Heart left ventricle (tissue), 16 donors: ENCODE data around the gene ZYX. TPM values are rescaled to one million over a fixed set of nuclear protein-coding genes. Genes with fewer than 3 reads are reported as not detected.

Experiments used
- ATAC-seq, 4 donors: fragments of 200-7000 bp; cut with Tn5 transposase; one replicate each; pipeline ENCODE4 v1.9.1; 2020 to 2022; ENCODE audit warnings: moderate library complexity in 4 of 4, mild to moderate bottlenecking in 3 of 4, moderate number of reproducible peaks in 1 of 4
- DNase-seq, 5 donors: peaks; one replicate each; pipeline ENCODE4 v3.0.0-alpha.2; 2020
- H3K27ac ChIP-seq, 12 donors: fragments of 200-600 bp; sonication (generic) in 4 of 12; one replicate each; pipeline versions ENCODE4 v1.5.0 to v1.8.0; 2016 to 2022; ENCODE audit warnings: mild to moderate bottlenecking in 2 of 12
- H3K27me3 ChIP-seq, 9 donors: fragments of 200-600 bp; sonication (generic) in 2 of 9; one replicate each; pipeline versions ENCODE4 v1.5.1 to v1.8.0; 2016 to 2022; ENCODE audit warnings: mild to moderate bottlenecking in 3 of 9
- H3K36me3 ChIP-seq, 9 donors: fragments of 200-600 bp; sonication (generic) in 2 of 9; one replicate each; pipeline versions ENCODE4 v1.5.0 to v1.8.0; 2018 to 2022; ENCODE audit warnings: mild to moderate bottlenecking in 2 of 9
- H3K4me1 ChIP-seq, 12 donors: fragments of 200-600 bp; sonication (generic) in 4 of 12; one replicate each; pipeline versions ENCODE4 v1.5.0 to v1.8.0; 2016 to 2022; ENCODE audit warnings: mild to moderate bottlenecking in 3 of 12
- H3K4me3 ChIP-seq, 12 donors: fragments of 200-600 bp; sonication (generic) in 4 of 12; one replicate each; pipeline versions ENCODE4 v1.5.0 to v1.8.0; 2017 to 2022; ENCODE audit warnings: mild to moderate bottlenecking in 9 of 12, moderate library complexity in 4 of 12
- H3K9me3 ChIP-seq, 12 donors: fragments of 200-600 bp; sonication (generic) in 4 of 12; one replicate each; pipeline versions ENCODE4 v1.5.0 to v1.8.0; 2016 to 2022; ENCODE audit warnings: mild to moderate bottlenecking in 1 of 12
- POLR2A ChIP-seq, 2 donors: fragments of 450-650 bp; IDR thresholded peaks; one replicate each; pipeline ENCODE4 v1.6.1; 2017; ENCODE audit warnings: antibody characterized with exemption in 2 of 2, mild to moderate bottlenecking in 2 of 2, moderate library complexity in 2 of 2
- WGBS, 4 donors: extraction: QIAGEN DNeasy Blood & Tissue Kit in 2 of 4; methylation state at CpG; one replicate each; pipeline versions ENCODE4 v1.1.5 to v1.1.7; 2013 to 2018; 5-methylcytosine and 5-hydroxymethylcytosine counted together
- intact Hi-C, 10 donors: fragments of 100-400 bp; cut with DNase I; formaldehyde crosslinking; loops; one replicate each; pipeline versions ENCODE4 v1.11.1 to v1.14.2; 2022
- polyA plus RNA-seq, 2 donors: library from polyadenylated mRNA; stranded (reverse); fragments of 200-250 nt; gene quantifications; one replicate each; pipeline ENCODE4 v1.2.3, GENCODE V29; 2013
- total RNA-seq, 9 donors: library from RNA; depleted of rRNA in 2 of 9; stranded (reverse); fragments of >200 nt in 2 of 9; fragmentation: NEBNext Ultra II Directional in 3 of 9; extraction: Animal tissue kit (Norgen Biotek cat#: 25700) in 3 of 9; gene quantifications; one replicate each; pipeline versions ENCODE4 v1.1.0 to v1.2.4, GENCODE V29; 2016 to 2023
- TF ChIP-seq, protein P1 (sequence below), 12 donors: fragments of 200-600 bp; sonication (generic) in 4 of 12; IDR thresholded peaks; one replicate each; pipeline versions ENCODE4 v1.5.0 to v1.8.0; 2018 to 2022; ENCODE audit warnings: antibody characterized with exemption in 12 of 12, mild to moderate bottlenecking in 5 of 12
- donor health status: ischemic (EF 13 %, LVEDD 7.1; RV severe dilation, severe dysfunction).
- donor health status: healthy with polysubstance abuse.
- donor health status: DM: no; HTN: yes; CAD: no.
- donor health status: DM: no; HTN: no; CAD: no.
- donor health status: ischemic (EF 25% LVEDD 6.9; RV normal size, moderate dysfunction).
- donor health status: ischemic (EF 25% LVEDD 5.7; RV mildly dilated, moderate dysfunction).
- donor health status: healthy.
- donor health status: DM: yes; HTN: yes; CAD: no.
- donor health status: ischemic (EF 35%, LVEDD 5.7; RV mildly dilated, moderate dysfunction).
- donor health status: nonischemic (EF 11% LVEDD 7.7; RV severe dilation, severe dysfunction).
- donor health status: DM: yes; HTN: yes; CAD: no.
- donor health status: PGD.
- donor health status: ischemic (EF 29% LVEDD 5.4; RV normal size, mild dysfunction).
- donor health status: nonischemic (EF 23%, LVEDD 6.1; RV moderate dilation, normal function).

Gene ZYX
- total and polyA plus RNA-seq, 11 donors = 55.9 to 217 (median 79.4) TPM

DNA sequence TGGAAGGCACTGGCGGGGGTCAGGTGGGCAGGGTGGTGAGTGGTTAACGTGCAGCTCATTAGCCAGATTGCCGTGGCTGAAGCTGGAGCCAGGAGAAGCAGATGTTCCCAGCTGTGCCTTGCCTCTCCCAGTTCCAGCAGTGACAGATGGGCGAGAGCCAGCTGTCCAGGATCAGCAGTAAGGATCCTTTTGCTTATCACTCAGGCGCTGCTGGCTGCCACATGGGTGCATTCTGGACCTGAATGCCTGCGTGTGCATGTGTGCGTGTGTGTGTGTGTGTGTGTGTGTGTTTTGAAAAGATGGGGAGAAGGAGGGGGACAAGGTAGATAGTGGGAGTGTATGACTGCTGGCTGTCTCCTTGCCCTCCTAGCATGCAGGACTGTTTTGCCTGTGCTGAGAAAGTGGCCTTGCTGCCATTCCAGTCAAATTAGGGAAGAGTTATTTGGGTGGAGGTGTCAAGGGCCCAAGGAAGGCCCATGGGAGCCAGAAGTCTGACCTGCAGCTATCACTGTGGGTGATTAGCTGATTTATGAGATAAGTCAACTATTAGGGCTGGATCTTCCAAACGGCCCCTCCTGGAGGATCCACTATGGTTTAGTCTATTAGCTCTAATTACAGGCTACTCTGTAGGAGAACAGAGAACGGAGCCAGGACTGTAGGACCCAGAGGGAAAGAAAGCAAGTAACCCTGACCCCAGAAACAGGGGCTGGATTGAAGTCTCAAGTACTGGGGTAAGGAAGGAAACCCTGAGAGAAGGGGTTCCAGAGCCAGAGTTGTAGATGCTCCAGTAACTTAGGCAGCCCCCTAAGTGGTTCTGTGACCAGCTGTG is 24.2 kb downstream of the ZYX start:
- intact Hi-C loops = loop anchor here in 2 of 10 donors (2.0 to 5.0 kb wide), 2 partner anchors 15 to 158 kb away; no protein-coding TSS in a partner anchor
- Histone ChIP-seq H3K27me3 (peaks cover 0 to 9% (median 0%) of the 10 kb centered on the region in 9 donors), H3K4me1 (peaks cover 0 to 33% (median 16%) of the 10 kb centered on the region in 12 donors), H3K36me3 (no peaks in the 10 kb centered on the region), H3K9me3 (no peaks in the 10 kb centered on the region), H3K4me3 (no peak overlapping the region), H3K27ac (no peak overlapping the region)
- ATAC-seq (peak; percentile 29 to 82 (median 70)), DNase-seq (peak; percentile 54 to 90 (median 79))
- WGBS, 4 donors = 40 to 53% (median 45%) methylated on average over 8 to 9 of the region's 9 CpGs
- TF ChIP-seq, protein P1, sequence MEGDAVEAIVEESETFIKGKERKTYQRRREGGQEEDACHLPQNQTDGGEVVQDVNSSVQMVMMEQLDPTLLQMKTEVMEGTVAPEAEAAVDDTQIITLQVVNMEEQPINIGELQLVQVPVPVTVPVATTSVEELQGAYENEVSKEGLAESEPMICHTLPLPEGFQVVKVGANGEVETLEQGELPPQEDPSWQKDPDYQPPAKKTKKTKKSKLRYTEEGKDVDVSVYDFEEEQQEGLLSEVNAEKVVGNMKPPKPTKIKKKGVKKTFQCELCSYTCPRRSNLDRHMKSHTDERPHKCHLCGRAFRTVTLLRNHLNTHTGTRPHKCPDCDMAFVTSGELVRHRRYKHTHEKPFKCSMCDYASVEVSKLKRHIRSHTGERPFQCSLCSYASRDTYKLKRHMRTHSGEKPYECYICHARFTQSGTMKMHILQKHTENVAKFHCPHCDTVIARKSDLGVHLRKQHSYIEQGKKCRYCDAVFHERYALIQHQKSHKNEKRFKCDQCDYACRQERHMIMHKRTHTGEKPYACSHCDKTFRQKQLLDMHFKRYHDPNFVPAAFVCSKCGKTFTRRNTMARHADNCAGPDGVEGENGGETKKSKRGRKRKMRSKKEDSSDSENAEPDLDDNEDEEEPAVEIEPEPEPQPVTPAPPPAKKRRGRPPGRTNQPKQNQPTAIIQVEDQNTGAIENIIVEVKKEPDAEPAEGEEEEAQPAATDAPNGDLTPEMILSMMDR (IDR thresholded peaks at IDR 0.05) = no peak
- no peak for TF ChIP-seq POLR2A (IDR thresholded peaks at IDR 0.05)

DNA sequence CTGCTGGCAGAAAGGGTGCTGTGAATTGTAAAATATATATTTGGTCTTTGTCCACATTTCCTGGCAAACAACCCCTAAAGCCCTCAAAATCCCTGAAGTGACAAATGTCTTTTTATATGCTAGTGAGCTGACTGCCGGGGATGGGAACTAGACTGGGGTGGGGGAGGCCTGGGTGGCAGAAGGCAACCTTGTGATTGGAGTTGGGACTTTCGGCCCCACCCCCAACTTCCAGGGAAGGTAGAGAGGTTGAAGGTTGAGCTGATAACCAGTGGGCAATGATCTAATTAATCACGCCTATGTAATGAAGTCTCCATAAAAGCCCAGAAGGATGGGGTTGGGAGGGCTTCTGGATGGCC is 24.8 kb downstream of the ZYX start:
- H3K27me3 ChIP-seq = peaks cover 0 to 9% (median 0%) of the 10 kb centered on the region in 9 donors
- 82 to 93% (median 89%) methylated on average over 3 of the region's 3 CpGs for WGBS, 4 donors
- no peak overlapping the region for H3K27ac ChIP-seq
- H3K36me3 ChIP-seq = no peaks in the 10 kb centered on the region
- no peak for ATAC-seq
- intact Hi-C loops = loop anchor here in 2 of 10 donors (2.0 to 5.0 kb wide), 2 partner anchors 15 to 159 kb away; no protein-coding TSS in a partner anchor
- TF ChIP-seq POLR2A (IDR thresholded peaks at IDR 0.05) = no peak
- H3K4me3 ChIP-seq = no peak overlapping the region
- peaks cover 0 to 39% (median 17%) of the 10 kb centered on the region in 12 donors for H3K4me1 ChIP-seq
- no peak for DNase-seq
- no peaks in the 10 kb centered on the region for H3K9me3 ChIP-seq

GRCh38 chr7:143407287-143408251 is 26.4 kb downstream of the ZYX start:
- Histone ChIP-seq H3K27me3 (peaks cover 0 to 16% (median 0%) of the 10 kb centered on the region in 9 donors), H3K36me3 (no peaks in the 10 kb centered on the region), H3K4me1 (peaks cover 0 to 52% (median 17%) of the 10 kb centered on the region in 12 donors), H3K27ac (no peak overlapping the region), H3K4me3 (peak overlapping the region in 1 of 12 donors; percentile 53), H3K9me3 (no peaks in the 10 kb centered on the region)
- ATAC-seq = no peak
- DNase-seq = no peak
- WGBS, 4 donors = 50 to 71% (median 64%) methylated on average over 12 to 13 of the region's 13 CpGs
- intact Hi-C loops = loop anchor here in 3 of 10 donors (2.0 to 5.0 kb wide), 3 partner anchors 17 to 160 kb away; partner anchors contain the start of gene ZYX (in 1 of the 3)
- TF ChIP-seq POLR2A (IDR thresholded peaks at IDR 0.05) = no peak
- TF ChIP-seq, protein P1 (IDR thresholded peaks at IDR 0.05) = no peak

- DNase-seq = peak in 1 of 5 donors; percentile 18
- Histone ChIP-seq H3K27me3 (peaks cover 0 to 18% (median 0%) of the 10 kb centered on the region in 9 donors), H3K9me3 (no peaks in the 10 kb centered on the region), H3K4me3 (peak overlapping the region in 4 of 12 donors; percentile 19 to 53 (median 34)), H3K27ac (no peak overlapping the region), H3K4me1 (peaks cover 0 to 60% (median 17%) of the 10 kb centered on the region in 12 donors), H3K36me3 (no peaks in the 10 kb centered on the region)
- intact Hi-C loops = loop anchor here in 2 of 10 donors (2.0 to 5.0 kb wide), 2 partner anchors 27 to 161 kb away; partner anchors contain the start of gene ZYX (in 1 of the 2)
- TF ChIP-seq, protein P1 (IDR thresholded peaks at IDR 0.05) = no peak
- TF ChIP-seq POLR2A (IDR thresholded peaks at IDR 0.05) = no peak
- ATAC-seq = no peak
- 27 to 49% (median 35%) methylated on average over 14 to 20 of the region's 20 CpGs for WGBS, 4 donors
Observed at GRCh38 chr7:143408252-143408685, 27.1 kb downstream of the ZYX start.
